Lower leg skin (tissue), 4 donors: ENCODE measurements around the gene HK3. TPM values are rescaled to one million over a fixed set of nuclear protein-coding genes. Genes with fewer than 3 reads are reported as not detected.

Experiments used
- DNase-seq, 2 donors: peaks; one replicate each; pipeline ENCODE4 v3.0.0-alpha.2; 2019; ENCODE audit warnings: low spot score in 2 of 2
- H3K4me3 ChIP-seq: fragments of 200-600 bp; sonication (generic); 2 replicates; pipeline ENCODE4 v1.5.1; 2017; ENCODE audit warnings: mild to moderate bottlenecking, low read depth; ENCODE audit not compliant: poor library complexity, severe bottlenecking
- CTCF ChIP-seq, 3 donors: fragments of 450-650 bp; IDR thresholded peaks; one replicate each; pipeline ENCODE4 v1.5.1; 2016; ENCODE audit warnings: antibody characterized with exemption in 3 of 3, mild to moderate bottlenecking in 3 of 3, moderate library complexity in 2 of 3
- POLR2A ChIP-seq, 2 donors: fragments of 450-650 bp; IDR thresholded peaks; one replicate each; pipeline ENCODE4 v1.6.1; 2016 to 2017; ENCODE audit warnings: antibody characterized with exemption in 2 of 2, mild to moderate bottlenecking in 1 of 2, moderate library complexity in 1 of 2
- WGBS, 2 donors: methylation state at CpG; one replicate each; pipeline ENCODE4 v1.1.5; 2018; 5-methylcytosine and 5-hydroxymethylcytosine counted together
- intact Hi-C: fragments of 100-400 bp; cut with DNase I; formaldehyde crosslinking; loops from one replicate; pipeline ENCODE4 v1.15.0; 2023; ENCODE audit warnings: low total_unique reads
- total RNA-seq, 4 donors: library from RNA; depleted of rRNA; stranded (reverse); fragments of >200 nt; gene quantifications; one replicate each; pipeline ENCODE4 v1.1.0, GENCODE V29; 2016

HK3 gene
- total RNA-seq, 4 donors from 2014 or later, result 0.32 to 1.7 (median 0.76) TPM

- TF ChIP-seq POLR2A (IDR thresholded peaks at IDR 0.05), result no peak
- no peak for TF ChIP-seq CTCF (IDR thresholded peaks at IDR 0.05)
- intact Hi-C loops, result no loop called here
- H3K4me3 ChIP-seq, result no peak overlapping the region
- 75 to 87% methylated on average over 13 of the region's 13 CpGs for WGBS, 2 donors
- no peak for DNase-seq
Observed at GRCh38 chr5:176847726-176848290, 51.3 kb downstream of the HK3 start.

GRCh38 chr5:176847148-176847547 is 52.0 kb downstream of the HK3 start:
- no peak for DNase-seq
- WGBS, 2 donors, result 51 to 60% methylated on average over 18 of the region's 18 CpGs
- TF ChIP-seq POLR2A (IDR thresholded peaks at IDR 0.05), result no peak
- no peak for TF ChIP-seq CTCF (IDR thresholded peaks at IDR 0.05)
- intact Hi-C loops, result no loop called here
- no peak overlapping the region for H3K4me3 ChIP-seq

GRCh38 chr5:176846335-176847140 is 52.6 kb downstream of the HK3 start:
- H3K4me3 ChIP-seq, result no peak overlapping the region
- DNase-seq, result no peak
- TF ChIP-seq CTCF (IDR thresholded peaks at IDR 0.05), result no peak
- TF ChIP-seq POLR2A (IDR thresholded peaks at IDR 0.05), result no peak
- intact Hi-C loops, result no loop called here
- WGBS, 2 donors, result 44 to 50% methylated on average over 24 of the region's 24 CpGs

GRCh38 chr5:176845392-176845713 is 53.8 kb downstream of the HK3 start:
- no peak for TF ChIP-seq POLR2A (IDR thresholded peaks at IDR 0.05)
- TF ChIP-seq CTCF (IDR thresholded peaks at IDR 0.05), result no peak
- no peak overlapping the region for H3K4me3 ChIP-seq
- WGBS, 2 donors, result 48 to 55% methylated on average over 6 of the region's 6 CpGs
- DNase-seq, result no peak
- intact Hi-C loops, result no loop called here

GRCh38 chr5:176844706-176845391 is 54.3 kb downstream of the HK3 start:
- DNase-seq, result no peak
- TF ChIP-seq POLR2A (IDR thresholded peaks at IDR 0.05) (no peak), CTCF (IDR thresholded peaks at IDR 0.05) (no peak)
- WGBS, 2 donors, result 39 to 44% methylated on average over 21 of the region's 21 CpGs
- intact Hi-C loops, result no loop called here
- H3K4me3 ChIP-seq, result no peak overlapping the region
